GM21529 (cell line): Measurements from ENCODE around the gene PLA2G4D.

Source experiments
- ATAC-seq: cut with Tn5 transposase; IDR thresholded peaks from one replicate; pipeline ENCODE4 v1.9.1; 2021; ENCODE audit not compliant: unreplicated experiment

The PLA2G4D gene

GRCh38 chr15:42128476-42128875 lies 34.1 kb upstream of the PLA2G4D start:
- no peak for ATAC-seq

- ATAC-seq: no peak
Measured at GRCh38 chr15:42123546-42123945, 29.2 kb upstream of the PLA2G4D start.

- ATAC-seq: no peak
Measured at GRCh38 chr15:42121682-42122081, 27.3 kb upstream of the PLA2G4D start.

GRCh38 chr15:42121021-42121420 lies 26.7 kb upstream of the PLA2G4D start:
- no peak for ATAC-seq

- no peak for ATAC-seq
Measured at GRCh38 chr15:42120285-42120684, 25.9 kb upstream of the PLA2G4D start.

- no peak for ATAC-seq
Measured at GRCh38 chr15:42119446-42119760, 25.0 kb upstream of the PLA2G4D start.

- no peak for ATAC-seq
Measured at GRCh38 chr15:42118650-42119445, 24.5 kb upstream of the PLA2G4D start.

- ATAC-seq: no peak
Measured at GRCh38 chr15:42111924-42112323, 17.6 kb upstream of the PLA2G4D start.

GRCh38 chr15:42110367-42110766 lies 16.0 kb upstream of the PLA2G4D start:
- no peak for ATAC-seq

- no peak for ATAC-seq
Measured at GRCh38 chr15:42108806-42109205, 14.4 kb upstream of the PLA2G4D start.

- ATAC-seq: no peak
Measured at GRCh38 chr15:42108189-42108588, 13.8 kb upstream of the PLA2G4D start.

GRCh38 chr15:42107473-42107872 lies 13.1 kb upstream of the PLA2G4D start:
- ATAC-seq: no peak

- ATAC-seq: no peak
Measured at GRCh38 chr15:42106288-42106687, 11.9 kb upstream of the PLA2G4D start.

- no peak for ATAC-seq
Measured at GRCh38 chr15:42104095-42104891, 9.9 kb upstream of the PLA2G4D start.

GRCh38 chr15:42102646-42103235 lies 8.4 kb upstream of the PLA2G4D start:
- ATAC-seq: no peak

GRCh38 chr15:42101861-42102260 lies 7.5 kb upstream of the PLA2G4D start:
- no peak for ATAC-seq

- ATAC-seq: no peak
Measured at GRCh38 chr15:42100021-42100800, 5.8 kb upstream of the PLA2G4D start.

- no peak for ATAC-seq
Measured at GRCh38 chr15:42097018-42097417, 2.7 kb upstream of the PLA2G4D start.

- no peak for ATAC-seq
Measured at GRCh38 chr15:42093966-42094365, 396 bp downstream of the PLA2G4D start.

- no peak for ATAC-seq
Measured at GRCh38 chr15:42092398-42093318, 1.7 kb downstream of the PLA2G4D start.
